Panc1 (cell line): ENCODE results near the gene NSD1. TPM values are rescaled to one million over a fixed set of nuclear protein-coding genes. Genes with fewer than 3 reads are reported as not detected.

Source experiments
- ATAC-seq: fragments of 200-7000 bp; cut with Tn5 transposase; 2 replicates; pipeline ENCODE4 v1.9.1; 2020; ENCODE audit warnings: mild to moderate bottlenecking, moderate library complexity
- BruUV-seq: library from RNA; stranded (reverse); fragments of 400-500 nt; replicated peaks from 2 replicates; lab custom pipeline; 2021; lab: Mats Ljungman, UMichigan
- CTCF ChIA-PET: fragments of 300-600 bp; sonication (Branson Sonifier 250); formaldehyde crosslinking; loops from one replicate; lab custom pipeline; 2022; ENCODE audit warnings: antibody characterized with exemption; lab: Charles Lee
- POLR2A ChIA-PET: fragments of 300-600 bp; sonication (Branson Sonifier 250); formaldehyde crosslinking; loops from one replicate; lab custom pipeline; 2022; ENCODE audit warnings: antibody characterized with exemption; lab: Charles Lee
- DNase-seq: peaks from one replicate; pipeline ENCODE4 v3.0.0-alpha.2; 2010; ENCODE audit warnings: low read depth, low spot score
- H3K27ac ChIP-seq: 2 replicates; pipeline ENCODE4 v1.5.1; 2011; ENCODE audit warnings: mild to moderate bottlenecking, low read length, inconsistent platforms
- H3K27me3 ChIP-seq: fragments of 200-500 bp; sonication (Bioruptor generic); 2 replicates; pipeline ENCODE4 v1.6.0; 2014; ENCODE audit warnings: low read length, inconsistent platforms; ENCODE audit not compliant: control insufficient read depth, insufficient read depth
- H3K36me3 ChIP-seq: fragments of 200-500 bp; sonication (Bioruptor generic); 2 replicates; pipeline ENCODE4 v1.5.1; 2014; ENCODE audit warnings: inconsistent platforms, mild to moderate bottlenecking, low read length, moderate library complexity; ENCODE audit not compliant: control insufficient read depth, insufficient read depth
- H3K4me1 ChIP-seq: 2 replicates; pipeline ENCODE4 v1.5.1; 2011; ENCODE audit warnings: inconsistent platforms, mild to moderate bottlenecking, low read length, moderate library complexity; ENCODE audit not compliant: control insufficient read depth, insufficient read depth
- H3K4me3 ChIP-seq, 2 experiments: 2 replicates each; pipeline ENCODE4 v1.5.1; 2011 to 2012; ENCODE audit warnings: low read depth in 2 of 2, low read length in 2 of 2, mild to moderate bottlenecking in 2 of 2, inconsistent platforms in 1 of 2, moderate library complexity in 1 of 2
- H3K9me3 ChIP-seq: fragments of 200-500 bp; sonication (Bioruptor generic); 2 replicates; pipeline ENCODE4 v1.5.1; 2014; ENCODE audit warnings: low read depth, mild to moderate bottlenecking, inconsistent platforms, low read length, moderate library complexity; ENCODE audit not compliant: control insufficient read depth, insufficient read depth
- CTCF ChIP-seq: fragments of 450-650 bp; IDR thresholded peaks from 2 replicates; pipeline ENCODE4 v1.5.1; 2017; ENCODE audit warnings: mild to moderate bottlenecking
- POLR2AphosphoS5 ChIP-seq: IDR thresholded peaks from 2 replicates; pipeline ENCODE4 v1.6.1; 2012; ENCODE audit warnings: mild to moderate bottlenecking, low read depth, low read length, moderate library complexity
- REST ChIP-seq, 2 experiments: IDR thresholded peaks; 2 replicates each; pipeline ENCODE4 v1.6.1; 2011 to 2012; ENCODE audit warnings: low read depth in 2 of 2, control low read depth in 1 of 2, low read length in 1 of 2, mild to moderate bottlenecking in 1 of 2, moderate library complexity in 1 of 2; ENCODE audit not compliant: insufficient read depth in 1 of 2
- SIN3A ChIP-seq: IDR thresholded peaks from 2 replicates; pipeline ENCODE4 v1.6.1; 2012; ENCODE audit warnings: low read depth, mild to moderate bottlenecking, low read length, moderate library complexity, borderline replicate concordance; ENCODE audit not compliant: insufficient read depth
- TCF7L2 ChIP-seq: IDR thresholded peaks from 2 replicates; pipeline ENCODE4 v1.6.1; 2011; ENCODE audit warnings: mild to moderate bottlenecking, low read depth, low read length, inconsistent platforms
- in situ Hi-C: cut with HindIII; loops from 2 replicates; pipeline ENCODE4 v1.10.0; 2016; ENCODE audit warnings: low sequenced_read_pairs, low pct_unique_long_range_greater_than_20kb
- intact Hi-C: fragments of 100-400 bp; cut with micrococcal nuclease; formaldehyde crosslinking; loops from one replicate; pipeline ENCODE4 v1.10.0; 2022; ENCODE audit not compliant: unreplicated experiment
- total RNA-seq: library from RNA; stranded (reverse); gene quantifications from one replicate; pipeline ENCODE4 v1.2.1, GENCODE V29; 2021; ENCODE audit not compliant: unreplicated experiment

NSD1 gene
- total RNA-seq, 1 experiment from 2014 or later = 58.7 TPM

GRCh38 chr5:177226860-177227259 is 93.3 kb downstream of the NSD1 start:
- no peaks in the 10 kb centered on the region for H3K36me3 ChIP-seq
- CTCF ChIA-PET = no interaction called here

DNA sequence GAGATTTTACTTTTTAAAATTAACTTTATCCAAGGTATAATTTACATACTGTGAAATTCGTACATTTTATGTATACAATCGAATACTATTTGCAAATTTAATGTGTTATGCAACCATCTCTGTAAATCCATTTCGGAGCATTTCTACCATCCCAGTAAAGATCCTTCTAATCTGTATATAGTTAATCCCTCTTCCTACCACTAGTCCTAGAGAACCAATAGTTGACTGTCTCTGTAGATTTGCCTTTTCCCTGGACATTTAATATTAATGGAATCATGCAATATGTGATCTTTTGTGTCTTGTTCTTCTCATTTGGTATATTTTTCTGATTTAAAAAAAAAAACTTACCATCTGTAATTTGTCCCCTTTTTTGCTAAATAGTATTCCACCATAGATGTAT is 95.2 kb downstream of the NSD1 start:
- TF ChIP-seq CTCF (no peak), SIN3A (no peak), TCF7L2 (no peak)
- in situ Hi-C loops (no loop called here), intact Hi-C loops (no loop called here)
- Histone ChIP-seq H3K27me3 (no peaks in the 10 kb centered on the region), H3K4me1 (no peaks in the 10 kb centered on the region), H3K36me3 (no peaks in the 10 kb centered on the region), H3K9me3 (no peaks in the 10 kb centered on the region), H3K27ac (no peak overlapping the region), H3K4me3 (no peak overlapping the region)
- ChIA-PET POLR2A (no interaction called here), CTCF (no interaction called here)
- BruUV-seq = TSS peak; percentile 16
- DNase-seq (no peak), ATAC-seq (no peak)

More at GRCh38 chr5:177226860-177227259, 93.3 kb downstream of the NSD1 start:
- POLR2A ChIA-PET = no interaction called here
- Histone ChIP-seq H3K4me3 (no peak overlapping the region), H3K4me1 (no peaks in the 10 kb centered on the region), H3K27ac (no peak overlapping the region), H3K27me3 (no peaks in the 10 kb centered on the region), H3K9me3 (no peaks in the 10 kb centered on the region)
- TF ChIP-seq SIN3A = no peak
- TF ChIP-seq POLR2AphosphoS5 = no peak
- no peak for TF ChIP-seq REST (IDR thresholded peaks at IDR 0.05; ENCODE audit: insufficient read depth in 1 of 2, low read depth in 2 of 2, low read length in 1 of 2)
- TF ChIP-seq TCF7L2 = no peak
- TF ChIP-seq CTCF = no peak
- in situ Hi-C loops (no loop called here), intact Hi-C loops (no loop called here)
- no TSS peak for BruUV-seq
- DNase-seq (no peak), ATAC-seq (no peak)
